Endodermal cell (in vitro differentiated cells): ENCODE data around the gene PITPNM3. TPM values are rescaled to one million over a fixed set of nuclear protein-coding genes. Genes with fewer than 3 reads are reported as not detected.

Source experiments
- DNase-seq: peaks from one replicate; pipeline ENCODE4 v3.0.0-alpha.2; 2017
- H3K27ac ChIP-seq: 2 replicates; pipeline ENCODE4 v1.5.1; 2013; ENCODE audit warnings: mild to moderate bottlenecking, low read depth, low read length, moderate library complexity
- H3K27me3 ChIP-seq: 2 replicates; pipeline ENCODE4 v1.6.1; 2013; ENCODE audit warnings: mild to moderate bottlenecking, low read length, moderate library complexity; ENCODE audit not compliant: insufficient read depth, control insufficient read depth, poor library complexity, severe bottlenecking
- H3K36me3 ChIP-seq: 2 replicates; pipeline ENCODE4 v1.7.0; 2013; ENCODE audit warnings: mild to moderate bottlenecking, low read length, moderate library complexity; ENCODE audit not compliant: control insufficient read depth, insufficient read depth
- H3K4me1 ChIP-seq: one replicate; pipeline ENCODE4 v1.7.0; 2013; ENCODE audit warnings: low read length; ENCODE audit not compliant: control insufficient read depth, insufficient read depth
- H3K4me3 ChIP-seq: 2 replicates; pipeline ENCODE4 v1.5.1; 2013; ENCODE audit warnings: mild to moderate bottlenecking, low read length, moderate library complexity
- H3K9ac ChIP-seq: 2 replicates; pipeline ENCODE4 v1.6.1; 2013; ENCODE audit warnings: mild to moderate bottlenecking, low read length, moderate library complexity; ENCODE audit not compliant: poor library complexity, severe bottlenecking; ENCODE audit errors: extremely low read depth
- H3K9me3 ChIP-seq: 2 replicates; pipeline ENCODE4 v1.6.1; 2013; ENCODE audit warnings: mild to moderate bottlenecking, low read length, moderate library complexity; ENCODE audit not compliant: control insufficient read depth
- H3K27ac Mint-ChIP-seq: 2 replicates; pipeline ENCODE4 v1.8.0; 2020; ENCODE audit warnings: mixed read lengths
- H3K27me3 Mint-ChIP-seq: 2 replicates; pipeline ENCODE4 v1.8.0; 2021; ENCODE audit warnings: mild to moderate bottlenecking, mixed read lengths; ENCODE audit not compliant: insufficient read depth
- H3K36me3 Mint-ChIP-seq: 2 replicates; pipeline ENCODE4 v1.8.0; 2020; ENCODE audit warnings: low read depth, mixed read lengths
- H3K4me1 Mint-ChIP-seq: 2 replicates; pipeline ENCODE4 v1.8.0; 2020; ENCODE audit warnings: mixed read lengths
- H3K4me3 Mint-ChIP-seq: 2 replicates; pipeline ENCODE4 v1.8.0; 2020; ENCODE audit warnings: mild to moderate bottlenecking, moderate library complexity, mixed read lengths
- H3K9me3 Mint-ChIP-seq: 2 replicates; pipeline ENCODE4 v1.8.0; 2020; ENCODE audit warnings: mild to moderate bottlenecking, mixed read lengths
- CTCF ChIP-seq: fragments of 200-600 bp; sonication (generic); conservative IDR thresholded peaks from 2 replicates; pipeline ENCODE4 v1.5.0; 2021; ENCODE audit warnings: antibody characterized with exemption, mild to moderate bottlenecking
- WGBS, 2 experiments: methylation state at CpG; one replicate each; pipeline versions ENCODE4 v1.1.5 to v1.1.7; 2013; ENCODE audit warnings: missing lambda C conversion rate in 2 of 2, mixed read lengths in 1 of 2; ENCODE audit not compliant: insufficient coverage in 1 of 2, insufficient read length in 1 of 2; 5-methylcytosine and 5-hydroxymethylcytosine counted together
- total RNA-seq, 2 donors: library from RNA; stranded (reverse); fragmentation: NEBNext Ultra II Directional in 1 of 2; extraction: Animal tissue kit (Norgen Biotek cat#: 25700) in 1 of 2; gene quantifications; 2 replicates in 1 of 2; 3 replicates in 1 of 2; pipeline ENCODE4 v1.2.1, GENCODE V29; 2021

PITPNM3 gene
- total RNA-seq, 2 donors from 2014 or later: 1.8 to 2.7 TPM

DNA sequence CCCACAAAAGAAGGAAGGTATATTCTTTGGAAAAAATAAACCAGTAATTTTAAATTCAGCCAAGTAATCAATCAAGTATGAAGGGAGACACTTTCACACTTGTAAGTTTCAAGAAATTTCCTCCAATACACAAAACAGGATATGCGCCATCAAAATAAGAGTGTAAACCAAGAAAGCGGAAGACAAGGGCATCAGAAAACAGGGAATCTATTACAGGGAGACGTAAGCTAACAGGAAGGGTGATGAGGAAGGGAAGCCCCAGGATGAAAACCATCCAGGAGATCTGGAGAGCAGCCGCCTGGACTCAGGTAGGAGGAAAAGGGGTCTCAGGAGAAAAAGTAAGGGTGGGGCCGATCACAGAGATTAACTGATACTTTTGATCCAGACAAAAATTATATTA lies 31.8 kb upstream of the PITPNM3 start:
- Histone ChIP-seq H3K4me3 (no peak overlapping the region), H3K27ac (no peak overlapping the region), H3K27me3 (no peaks in the 10 kb centered on the region), H3K4me1 (no peaks in the 10 kb centered on the region), H3K9me3 (peaks cover 34% of the 10 kb centered on the region), H3K36me3 (peaks cover 96% of the 10 kb centered on the region), H3K9ac (no peak overlapping the region)
- H3K4me1 Mint-ChIP-seq: peaks cover 16% of the 10 kb centered on the region
- no peak for TF ChIP-seq CTCF
- H3K9me3 Mint-ChIP-seq: peaks cover 31% of the 10 kb centered on the region
- WGBS, 2 experiments: 89 to 100% methylated on average over 1 to 4 of the region's 5 CpGs
- H3K27ac Mint-ChIP-seq: no peak overlapping the region
- no peak overlapping the region for H3K4me3 Mint-ChIP-seq
- H3K36me3 Mint-ChIP-seq: peaks cover 90% of the 10 kb centered on the region
- H3K27me3 Mint-ChIP-seq: no peaks in the 10 kb centered on the region
- no peak for DNase-seq

DNA sequence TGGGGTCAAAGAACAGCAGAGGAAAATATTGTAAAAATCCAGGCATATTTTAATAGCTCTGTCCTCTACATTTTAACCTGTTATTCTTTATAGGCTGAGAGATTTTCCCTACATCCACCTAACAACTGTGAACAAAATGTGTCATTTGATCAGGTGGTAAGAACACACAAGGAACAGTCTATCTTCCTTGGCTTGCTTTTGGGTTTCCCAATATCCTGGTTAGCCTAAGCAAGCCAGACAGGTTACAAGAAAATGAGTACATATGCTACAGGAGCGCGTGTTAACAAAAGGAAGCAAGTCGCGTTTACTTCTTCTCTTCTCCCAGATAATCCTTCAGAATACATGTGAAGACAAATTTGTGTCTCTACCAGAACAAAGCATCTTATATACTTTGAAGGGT lies 31.0 kb upstream of the PITPNM3 start:
- Mint-ChIP-seq H3K4me3 (no peak overlapping the region), H3K27me3 (no peaks in the 10 kb centered on the region), H3K27ac (no peak overlapping the region), H3K4me1 (peaks cover 9% of the 10 kb centered on the region), H3K36me3 (peaks cover 90% of the 10 kb centered on the region), H3K9me3 (peaks cover 37% of the 10 kb centered on the region)
- Histone ChIP-seq H3K27ac (no peak overlapping the region), H3K9me3 (peaks cover 37% of the 10 kb centered on the region), H3K9ac (no peak overlapping the region), H3K27me3 (no peaks in the 10 kb centered on the region), H3K4me3 (no peak overlapping the region), H3K36me3 (peaks cover 96% of the 10 kb centered on the region), H3K4me1 (no peaks in the 10 kb centered on the region)
- no peak for TF ChIP-seq CTCF
- DNase-seq: no peak
- WGBS, 2 experiments: 86 to 100% methylated on average over 4 of the region's 4 CpGs

GRCh38 chr17:6583411-6583810 lies 27.1 kb upstream of the PITPNM3 start:
- Mint-ChIP-seq H3K27me3 (no peaks in the 10 kb centered on the region), H3K4me3 (no peak overlapping the region), H3K27ac (no peak overlapping the region), H3K36me3 (peaks cover 90% of the 10 kb centered on the region), H3K4me1 (no peaks in the 10 kb centered on the region), H3K9me3 (peaks cover 43% of the 10 kb centered on the region)
- no peak overlapping the region for H3K9ac ChIP-seq
- peaks cover 43% of the 10 kb centered on the region for H3K9me3 ChIP-seq
- peaks cover 84% of the 10 kb centered on the region for H3K36me3 ChIP-seq
- no peak for TF ChIP-seq CTCF
- H3K27me3 ChIP-seq: no peaks in the 10 kb centered on the region
- H3K4me3 ChIP-seq: peak overlapping the region; percentile 5
- 96 to 100% methylated on average over 3 to 4 of the region's 4 CpGs for WGBS, 2 experiments
- no peak for DNase-seq
- no peak overlapping the region for H3K27ac ChIP-seq
- H3K4me1 ChIP-seq: no peaks in the 10 kb centered on the region
